ENCODE data around the gene TTC3. TPM values are rescaled to one million over a fixed set of nuclear protein-coding genes. Genes with fewer than 3 reads are reported as not detected.

TTC3 gene
- total and polyA plus RNA-seq, 2 of the 13 experiments (the other 11 are each of a cell fraction or from before 2014, with no cell fraction given): 55.7 to 108 TPM

GRCh38 chr21:37060296-37060695, 12.8 kb upstream of the TTC3 start (continued):
- TF ChIP-seq ATF7-NPFF (CRISPR knock-in tag; IDR thresholded peaks at IDR 0.05; ENCODE audit: low read depth) (no peak), ETV5 (CRISPR knock-in tag; IDR thresholded peaks at IDR 0.05; ENCODE audit: borderline replicate concordance) (no peak; the same call in 1 of the 2 replicates), ZNF350 (CRISPR knock-in tag; IDR thresholded peaks at IDR 0.05; ENCODE audit: borderline replicate concordance, low read depth) (no peak), AGO2 (optimal IDR thresholded peaks at IDR 0.05; ENCODE audit: low read depth, low read length) (no peak), MIER2 (CRISPR knock-in tag; IDR thresholded peaks at IDR 0.05) (no peak), ZNF672 (CRISPR knock-in tag; IDR thresholded peaks at IDR 0.05) (no peak), CBX5 (CRISPR knock-in tag; IDR thresholded peaks at IDR 0.05; ENCODE audit: borderline replicate concordance) (peak; percentile 83; the same call in 1 of the 2 replicates), ZKSCAN1 (IDR thresholded peaks at IDR 0.05; ENCODE audit: low read length) (no peak), POGZ (CRISPR knock-in tag; IDR thresholded peaks at IDR 0.05) (no peak), ZNF589 (CRISPR knock-in tag; conservative IDR thresholded peaks at IDR 0.05) (no peak), DMAP1 (CRISPR knock-in tag; IDR thresholded peaks at IDR 0.05) (no peak), ZNF644 (CRISPR knock-in tag; IDR thresholded peaks at IDR 0.05; ENCODE audit: low read depth) (no peak), NKX3-1 (CRISPR knock-in tag; IDR thresholded peaks at IDR 0.05) (no peak), TOPORS (CRISPR knock-in tag; IDR thresholded peaks at IDR 0.05) (no peak), ZNF724P (CRISPR knock-in tag; IDR thresholded peaks at IDR 0.05; ENCODE audit: borderline replicate concordance) (no peak), ARNT (IDR thresholded peaks at IDR 0.05) (no peak), HOXA9 (CRISPR knock-in tag; IDR thresholded peaks at IDR 0.05; ENCODE audit: borderline replicate concordance) (no peak), ARID4A (CRISPR knock-in tag; IDR thresholded peaks at IDR 0.05; ENCODE audit: borderline replicate concordance) (peak; percentile 28; the same call in 1 of the 2 replicates), IRF9 (CRISPR knock-in tag; IDR thresholded peaks at IDR 0.05; ENCODE audit: borderline replicate concordance) (0 out of 2 replicates have a peak, but pooled peaks have one; percentile 51), SNAPC5 (CRISPR knock-in tag; IDR thresholded peaks at IDR 0.05; ENCODE audit: borderline replicate concordance) (no peak), SETDB1 (CRISPR knock-in tag; IDR thresholded peaks at IDR 0.05; ENCODE audit: borderline replicate concordance) (no peak), JDP2 (CRISPR knock-in tag; IDR thresholded peaks at IDR 0.05; ENCODE audit: borderline replicate concordance) (no peak), CCAR2 (optimal IDR thresholded peaks at IDR 0.05; ENCODE audit: low read depth, low read length) (no peak), BCL3 (CRISPR knock-in tag; IDR thresholded peaks at IDR 0.05) (no peak), DNMT1 (CRISPR knock-in tag; IDR thresholded peaks at IDR 0.05) (no peak), ZNF383 (CRISPR knock-in tag; IDR thresholded peaks at IDR 0.05; ENCODE audit: borderline replicate concordance) (no peak), STAT5B (CRISPR knock-in tag; IDR thresholded peaks at IDR 0.05) (no peak)

Data from HepG2 (cell line).